ENCODE results near the gene RAX2. TPM values are rescaled to one million over a fixed set of nuclear protein-coding genes. Genes with fewer than 3 reads are reported as not detected.

Gene RAX2
- total RNA-seq, 4 donors from 2014 or later: not detected

DNA sequence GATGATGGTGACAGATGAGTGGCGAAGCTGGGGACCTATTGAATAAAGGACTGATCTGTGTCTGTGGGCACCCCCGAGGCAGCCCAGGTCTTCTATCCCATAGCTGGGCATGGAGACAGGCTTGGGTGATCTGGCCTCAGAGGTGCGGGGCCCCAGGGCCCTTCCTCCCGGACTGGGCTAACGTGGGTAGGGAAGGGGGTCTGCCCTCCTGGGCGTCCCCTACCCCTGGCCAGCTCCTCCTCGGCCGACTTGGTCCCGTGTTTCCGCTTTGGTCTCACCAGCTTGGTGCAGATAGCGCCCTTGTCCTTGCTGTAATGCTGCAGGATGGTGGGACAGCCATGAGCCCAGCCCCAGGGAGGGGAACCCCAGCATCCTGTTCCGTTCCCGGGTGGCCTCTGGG is 10.9 kb upstream of the RAX2 start:
- H3K9me3 ChIP-seq: no peaks in the 10 kb centered on the region
- no peak for DNase-seq
- H3K4me1 ChIP-seq: peaks cover 0 to 6% of the 10 kb centered on the region in 2 donors
- WGBS, 2 donors: 87 to 97% methylated on average over 5 to 10 of the region's 13 CpGs
- TF ChIP-seq CTCF (IDR thresholded peaks at IDR 0.05) (no peak), POLR2A (IDR thresholded peaks at IDR 0.05) (no peak)
- intact Hi-C loops (cut with DNase I): no loop called here
- no peaks in the 10 kb centered on the region for H3K36me3 ChIP-seq
- H3K27me3 ChIP-seq: no peaks in the 10 kb centered on the region
- no peak overlapping the region for H3K27ac ChIP-seq
- H3K4me3 ChIP-seq (replicated peaks in 1 of 3): no peak overlapping the region

- no peaks in the 10 kb centered on the region for H3K9me3 ChIP-seq
- intact Hi-C loops (cut with DNase I): no loop called here
- no peak overlapping the region for H3K27ac ChIP-seq
- WGBS, 2 donors: 97 to 100% methylated on average over 1 of the region's 1 CpG
- DNase-seq: no peak
- H3K4me1 ChIP-seq: peaks cover 0 to 6% of the 10 kb centered on the region in 2 donors
- no peaks in the 10 kb centered on the region for H3K36me3 ChIP-seq
- no peak for TF ChIP-seq CTCF (IDR thresholded peaks at IDR 0.05)
- TF ChIP-seq POLR2A (IDR thresholded peaks at IDR 0.05): no peak
- no peaks in the 10 kb centered on the region for H3K27me3 ChIP-seq
- no peak overlapping the region for H3K4me3 ChIP-seq (replicated peaks in 1 of 3)
These were observed 10.3 kb upstream of the RAX2 start for GRCh38 chr19:3782330-3782729.

- H3K4me1 ChIP-seq: peaks cover 0 to 6% of the 10 kb centered on the region in 2 donors
- H3K27me3 ChIP-seq: no peaks in the 10 kb centered on the region
- intact Hi-C loops (cut with DNase I): no loop called here
- DNase-seq: no peak
- no peaks in the 10 kb centered on the region for H3K36me3 ChIP-seq
- H3K27ac ChIP-seq: no peak overlapping the region
- no peaks in the 10 kb centered on the region for H3K9me3 ChIP-seq
- TF ChIP-seq CTCF (IDR thresholded peaks at IDR 0.05): no peak
- TF ChIP-seq POLR2A (IDR thresholded peaks at IDR 0.05): no peak
- no peak overlapping the region for H3K4me3 ChIP-seq (replicated peaks in 1 of 3)
- 97 to 100% methylated on average over 2 of the region's 2 CpGs for WGBS, 2 donors
These were observed 9.6 kb upstream of the RAX2 start for GRCh38 chr19:3781603-3782002.

DNA sequence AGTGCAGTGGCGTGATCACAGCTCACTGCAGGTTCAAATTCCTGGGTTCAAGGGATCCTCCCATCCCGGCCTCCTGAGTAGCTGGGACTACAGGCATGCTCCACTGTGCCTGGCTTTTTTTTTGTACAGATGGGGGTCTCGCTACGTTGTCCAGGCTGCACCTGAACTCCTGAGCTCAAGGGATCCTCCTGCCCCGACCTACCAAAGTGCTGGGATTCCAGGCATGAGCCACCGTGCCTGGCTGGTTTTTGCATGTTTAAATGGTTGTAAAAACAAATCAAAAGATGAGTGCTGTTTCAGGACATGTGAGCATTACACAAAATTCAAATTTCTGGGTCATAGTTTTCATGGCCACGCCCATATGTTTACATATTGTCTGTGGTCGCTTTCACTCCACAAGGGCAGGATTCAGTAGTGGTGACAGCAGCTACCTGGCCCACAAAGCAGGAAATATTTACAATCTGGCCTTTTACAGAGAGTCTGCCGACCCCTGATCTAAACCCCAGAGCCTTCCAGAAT is 8.8 kb upstream of the RAX2 start:
- TF ChIP-seq CTCF (IDR thresholded peaks at IDR 0.05) (no peak), POLR2A (IDR thresholded peaks at IDR 0.05) (no peak)
- no peak overlapping the region for H3K4me3 ChIP-seq (replicated peaks in 1 of 3)
- H3K27me3 ChIP-seq: no peaks in the 10 kb centered on the region
- WGBS, 2 donors: 89 to 91% methylated on average over 9 of the region's 9 CpGs
- no peak overlapping the region for H3K27ac ChIP-seq
- H3K36me3 ChIP-seq: no peaks in the 10 kb centered on the region
- no peaks in the 10 kb centered on the region for H3K9me3 ChIP-seq
- intact Hi-C loops (cut with DNase I): no loop called here
- peaks cover 0 to 4% of the 10 kb centered on the region in 2 donors for H3K4me1 ChIP-seq
- DNase-seq: no peak

GRCh38 chr19:3778899-3779723 is 7.1 kb upstream of the RAX2 start:
- Histone ChIP-seq H3K4me3 (replicated peaks in 1 of 3) (no peak overlapping the region), H3K27me3 (no peaks in the 10 kb centered on the region), H3K27ac (no peak overlapping the region), H3K36me3 (no peaks in the 10 kb centered on the region), H3K4me1 (no peaks in the 10 kb centered on the region), H3K9me3 (no peaks in the 10 kb centered on the region)
- intact Hi-C loops (cut with DNase I): no loop called here
- TF ChIP-seq CTCF (IDR thresholded peaks at IDR 0.05) (no peak), POLR2A (IDR thresholded peaks at IDR 0.05) (no peak)
- no peak for DNase-seq
- WGBS, 2 donors: 78 to 80% methylated on average over 26 of the region's 44 CpGs

All from thyroid gland (tissue), 4 donors.